ACC112 (cell line): Measurements from ENCODE around the gene ATP6V1A.

Experiments
- H2AFZ ChIP-seq: fragments of 200-600 bp; sonication (generic); one replicate; pipeline ENCODE4 v1.6.0; 2017; ENCODE audit warnings: antibody characterized with exemption, low read length; ENCODE audit not compliant: unreplicated experiment
- H3K27ac ChIP-seq: fragments of 200-600 bp; sonication (generic); 2 replicates; pipeline ENCODE4 v1.5.1; 2014; ENCODE audit warnings: low read depth, mild to moderate bottlenecking, antibody characterized with exemption, low read length, moderate library complexity
- H3K27me3 ChIP-seq: fragments of 200-600 bp; sonication (generic); 2 replicates; pipeline ENCODE4 v1.6.1; 2014; ENCODE audit warnings: mild to moderate bottlenecking, antibody characterized with exemption, low read length, moderate library complexity, mixed read lengths; ENCODE audit not compliant: insufficient read depth
- H3K36me3 ChIP-seq: fragments of 200-600 bp; sonication (generic); 2 replicates; pipeline ENCODE4 v1.6.1; 2016; ENCODE audit warnings: mild to moderate bottlenecking, antibody characterized with exemption, low read length, moderate library complexity, mixed read lengths; ENCODE audit not compliant: insufficient read depth
- H3K4me1 ChIP-seq: fragments of 200-600 bp; sonication (generic); one replicate; pipeline ENCODE4 v1.6.1; 2016; ENCODE audit warnings: low read length, mixed read lengths; ENCODE audit not compliant: insufficient read depth, unreplicated experiment, control insufficient read depth
- H3K4me3 ChIP-seq: fragments of 200-600 bp; sonication (generic); 2 replicates; pipeline ENCODE4 v1.5.1; 2014; ENCODE audit warnings: mild to moderate bottlenecking, low read depth, low read length
- H3K79me2 ChIP-seq: fragments of 200-600 bp; sonication (generic); one replicate; pipeline ENCODE4 v1.6.0; 2016; ENCODE audit warnings: low read length; ENCODE audit not compliant: control insufficient read depth, unreplicated experiment, insufficient read depth

The ATP6V1A gene

GRCh38 chr3:113775516-113775915 lies 28.7 kb downstream of the ATP6V1A start:
- no peak overlapping the region for H3K4me3 ChIP-seq
- H3K27ac ChIP-seq, result no peak overlapping the region
- no peak overlapping the region for H2AFZ ChIP-seq
- H3K79me2 ChIP-seq, result peaks cover 8% of the 10 kb centered on the region
- H3K27me3 ChIP-seq, result no peaks in the 10 kb centered on the region
- no peaks in the 10 kb centered on the region for H3K36me3 ChIP-seq
- no peaks in the 10 kb centered on the region for H3K4me1 ChIP-seq

DNA sequence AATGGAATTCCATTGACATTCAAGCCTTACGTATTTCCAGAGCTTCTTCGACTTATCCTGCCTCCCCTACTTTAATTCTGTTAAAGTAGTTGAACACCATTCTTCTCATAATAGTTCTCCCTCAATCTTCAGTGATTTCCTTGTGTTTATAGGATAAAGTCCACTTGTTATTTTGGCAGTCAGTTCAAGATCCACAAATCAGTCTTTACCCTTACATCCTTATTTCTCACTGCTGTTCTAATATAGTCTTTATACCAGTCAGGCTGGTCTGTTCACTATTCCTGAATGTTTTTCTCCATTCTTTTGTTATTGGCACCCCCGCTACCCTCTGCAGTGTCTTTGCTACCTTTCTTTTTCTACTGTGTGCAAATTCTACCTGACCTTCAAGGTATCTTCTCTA lies 29.7 kb downstream of the ATP6V1A start:
- Histone ChIP-seq H2AFZ (no peak overlapping the region), H3K27me3 (no peaks in the 10 kb centered on the region), H3K36me3 (no peaks in the 10 kb centered on the region), H3K4me3 (no peak overlapping the region), H3K4me1 (no peaks in the 10 kb centered on the region), H3K27ac (no peak overlapping the region), H3K79me2 (peaks cover 8% of the 10 kb centered on the region)

DNA sequence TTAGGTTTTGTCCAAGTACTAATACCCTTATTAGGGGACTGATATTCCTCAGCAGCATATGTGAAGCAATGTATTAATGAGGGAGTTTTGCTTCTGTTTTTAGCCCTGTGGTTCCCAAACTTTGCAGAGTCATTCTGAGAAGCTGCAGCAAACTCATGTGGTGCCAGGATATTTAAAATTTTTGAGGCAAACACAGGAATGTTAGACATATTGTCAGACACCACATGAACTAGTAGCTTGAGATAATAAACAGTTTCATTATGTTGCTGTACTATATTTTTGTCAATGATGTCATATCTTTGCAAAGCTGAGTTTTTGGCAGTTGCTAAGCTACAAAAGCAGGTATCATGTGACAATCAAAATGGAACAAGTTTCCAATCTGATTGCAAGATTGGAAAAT lies 36.6 kb downstream of the ATP6V1A start:
- Histone ChIP-seq H3K27me3 (no peaks in the 10 kb centered on the region), H3K79me2 (no peaks in the 10 kb centered on the region), H3K36me3 (no peaks in the 10 kb centered on the region; the same call in 1 of the 2 replicates), H2AFZ (no peak overlapping the region), H3K27ac (peak overlapping the region; percentile 88), H3K4me1 (peaks cover 16% of the 10 kb centered on the region), H3K4me3 (no peak overlapping the region)

GRCh38 chr3:113783980-113784379 lies 37.1 kb downstream of the ATP6V1A start:
- Histone ChIP-seq H3K4me3 (no peak overlapping the region), H3K27ac (peak overlapping the region; percentile 88), H3K36me3 (no peaks in the 10 kb centered on the region; the same call in 1 of the 2 replicates), H3K27me3 (no peaks in the 10 kb centered on the region), H3K79me2 (no peaks in the 10 kb centered on the region), H3K4me1 (peaks cover 16% of the 10 kb centered on the region), H2AFZ (peak overlapping the region; percentile 33)

- Histone ChIP-seq H3K27me3 (no peaks in the 10 kb centered on the region), H3K79me2 (no peaks in the 10 kb centered on the region), H3K4me1 (peaks cover 18% of the 10 kb centered on the region), H3K36me3 (peaks cover 18% of the 10 kb centered on the region), H3K4me3 (no peak overlapping the region), H2AFZ (no peak overlapping the region), H3K27ac (no peak overlapping the region)
These were observed 44.5 kb downstream of the ATP6V1A start for GRCh38 chr3:113791381-113791780.

GRCh38 chr3:113794526-113794925 lies 47.7 kb downstream of the ATP6V1A start:
- H3K4me3 ChIP-seq, result no peak overlapping the region
- no peaks in the 10 kb centered on the region for H3K79me2 ChIP-seq
- no peak overlapping the region for H2AFZ ChIP-seq
- peaks cover 16% of the 10 kb centered on the region for H3K4me1 ChIP-seq
- no peaks in the 10 kb centered on the region for H3K27me3 ChIP-seq
- no peak overlapping the region for H3K27ac ChIP-seq
- peaks cover 33% of the 10 kb centered on the region for H3K36me3 ChIP-seq

DNA sequence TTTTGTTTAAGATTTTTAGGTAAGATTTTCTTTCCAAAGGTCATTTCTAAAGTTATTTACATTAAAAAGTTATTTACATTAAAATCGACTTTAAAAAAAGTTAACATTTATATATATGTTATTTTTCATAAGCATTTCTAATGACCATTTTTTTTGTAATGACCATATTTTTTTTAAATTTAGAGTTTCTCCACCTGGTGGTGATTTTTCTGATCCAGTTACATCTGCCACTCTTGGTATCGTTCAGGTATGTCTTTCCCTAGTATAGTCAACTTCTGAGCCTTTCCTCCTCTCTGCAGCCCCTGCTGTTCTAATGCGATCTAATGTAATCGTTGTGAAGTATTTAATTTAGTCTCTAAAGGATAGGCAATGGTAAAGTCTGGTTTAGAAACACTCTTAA lies 48.9 kb downstream of the ATP6V1A start:
- Histone ChIP-seq H3K4me3 (no peak overlapping the region), H3K36me3 (peaks cover 35% of the 10 kb centered on the region)

GRCh38 chr3:113802795-113803455 lies 56.1 kb downstream of the ATP6V1A start:
- H3K27ac ChIP-seq, result no peak overlapping the region
- no peaks in the 10 kb centered on the region for H3K27me3 ChIP-seq
- H3K79me2 ChIP-seq, result no peaks in the 10 kb centered on the region
- H3K36me3 ChIP-seq, result peaks cover 24% of the 10 kb centered on the region
- no peaks in the 10 kb centered on the region for H3K4me1 ChIP-seq
- H2AFZ ChIP-seq, result no peak overlapping the region
- no peak overlapping the region for H3K4me3 ChIP-seq

More for the DNA sequence above, 48.9 kb downstream of the ATP6V1A start:
- H3K4me1 ChIP-seq, result peaks cover 10% of the 10 kb centered on the region
- no peaks in the 10 kb centered on the region for H3K27me3 ChIP-seq
- H3K27ac ChIP-seq, result no peak overlapping the region
- H3K79me2 ChIP-seq, result no peaks in the 10 kb centered on the region
- no peak overlapping the region for H2AFZ ChIP-seq

DNA sequence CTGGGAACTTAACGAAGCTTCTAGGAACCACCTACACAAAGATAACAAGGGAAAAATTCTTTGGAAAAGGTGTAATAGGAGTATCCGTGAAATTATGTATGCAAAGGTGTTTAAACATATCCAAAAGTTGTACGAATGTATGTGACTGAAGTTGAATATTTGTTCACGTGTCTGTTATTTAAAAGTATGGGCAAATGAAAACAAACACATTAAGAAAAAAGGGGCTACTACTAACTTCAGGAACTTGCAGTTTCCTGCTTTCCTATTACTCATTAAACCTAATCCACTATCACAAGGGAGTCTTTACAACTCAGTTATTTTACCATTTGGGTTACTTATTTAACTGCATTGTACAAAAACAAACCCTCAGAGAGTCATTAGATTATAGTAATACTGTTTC lies 57.8 kb downstream of the ATP6V1A start:
- Histone ChIP-seq H3K4me1 (peaks cover 5% of the 10 kb centered on the region), H3K27me3 (no peaks in the 10 kb centered on the region), H3K36me3 (peaks cover 13% of the 10 kb centered on the region; the same call in 1 of the 2 replicates), H3K4me3 (no peak overlapping the region), H3K79me2 (no peaks in the 10 kb centered on the region), H2AFZ (no peak overlapping the region), H3K27ac (no peak overlapping the region)

DNA sequence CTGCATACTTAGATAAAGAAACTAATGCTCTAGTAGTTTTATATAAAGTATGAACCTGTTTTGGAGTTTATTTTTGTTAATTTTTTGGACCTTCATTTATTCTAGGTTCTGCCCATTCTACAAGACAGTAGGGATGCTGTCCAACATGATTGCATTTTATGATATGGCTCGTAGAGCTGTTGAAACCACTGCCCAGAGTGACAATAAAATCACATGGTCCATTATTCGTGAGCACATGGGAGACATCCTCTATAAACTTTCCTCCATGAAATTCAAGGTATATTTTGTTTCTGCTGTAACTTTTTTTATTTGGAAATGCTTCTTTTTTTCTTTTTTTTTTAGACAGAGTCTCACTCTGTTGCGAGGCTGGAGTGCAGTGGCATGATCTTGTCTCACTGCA lies 58.4 kb downstream of the ATP6V1A start:
- Histone ChIP-seq H2AFZ (no peak overlapping the region), H3K27me3 (no peaks in the 10 kb centered on the region), H3K79me2 (no peaks in the 10 kb centered on the region), H3K4me3 (no peak overlapping the region), H3K27ac (no peak overlapping the region), H3K4me1 (peaks cover 6% of the 10 kb centered on the region), H3K36me3 (peaks cover 12% of the 10 kb centered on the region)

- H2AFZ ChIP-seq, result no peak overlapping the region
- H3K79me2 ChIP-seq, result no peaks in the 10 kb centered on the region
- H3K27ac ChIP-seq, result no peak overlapping the region
- H3K4me1 ChIP-seq, result peaks cover 6% of the 10 kb centered on the region
- H3K27me3 ChIP-seq, result no peaks in the 10 kb centered on the region
- peaks cover 23% of the 10 kb centered on the region for H3K36me3 ChIP-seq
- H3K4me3 ChIP-seq, result no peak overlapping the region
These were observed 66.0 kb downstream of the ATP6V1A start for GRCh38 chr3:113812854-113813253.
